Fibroblast of lung (primary cell): ENCODE results near the gene RNF38.

Source experiments
- EZH2 ChIP-seq: IDR thresholded peaks from 2 replicates; pipeline ENCODE4 v1.5.1; 2012; ENCODE audit warnings: low read length, control low read depth, mild to moderate bottlenecking; ENCODE audit errors: missing control alignments
- TF ChIP-seq, protein P1 (sequence below), 2 donors: IDR thresholded peaks in 1 of 2; conservative IDR thresholded peaks in 1 of 2; 1 replicate in 1 of 2; 2 replicates in 1 of 2; pipeline ENCODE4 v1.5.1; 2011 to 2012; ENCODE audit warnings: low read length in 2 of 2, control low read depth in 1 of 2, inconsistent platforms in 1 of 2, low read depth in 1 of 2, mild to moderate bottlenecking in 1 of 2

DNA sequence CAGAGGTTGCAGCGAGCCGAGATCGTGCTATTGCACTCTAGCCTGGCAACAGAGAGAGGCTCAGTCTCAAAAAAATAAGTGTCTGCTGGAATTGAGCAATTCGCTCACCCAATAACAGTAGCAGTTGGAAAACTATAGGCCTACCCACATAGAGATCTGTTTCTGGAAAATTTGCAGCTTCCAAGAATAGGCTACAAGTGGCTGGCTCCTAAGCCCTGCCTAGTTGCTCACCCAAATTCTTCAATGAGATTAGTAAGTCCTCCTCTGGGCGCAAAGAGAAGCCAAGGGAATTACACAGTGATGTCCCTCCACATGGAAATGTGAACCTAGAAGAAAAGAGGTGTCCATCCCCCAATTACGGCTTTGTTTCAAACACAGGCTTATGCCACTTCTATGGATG, 42.6 kb upstream of the RNF38 start:
- TF ChIP-seq, protein P1, sequence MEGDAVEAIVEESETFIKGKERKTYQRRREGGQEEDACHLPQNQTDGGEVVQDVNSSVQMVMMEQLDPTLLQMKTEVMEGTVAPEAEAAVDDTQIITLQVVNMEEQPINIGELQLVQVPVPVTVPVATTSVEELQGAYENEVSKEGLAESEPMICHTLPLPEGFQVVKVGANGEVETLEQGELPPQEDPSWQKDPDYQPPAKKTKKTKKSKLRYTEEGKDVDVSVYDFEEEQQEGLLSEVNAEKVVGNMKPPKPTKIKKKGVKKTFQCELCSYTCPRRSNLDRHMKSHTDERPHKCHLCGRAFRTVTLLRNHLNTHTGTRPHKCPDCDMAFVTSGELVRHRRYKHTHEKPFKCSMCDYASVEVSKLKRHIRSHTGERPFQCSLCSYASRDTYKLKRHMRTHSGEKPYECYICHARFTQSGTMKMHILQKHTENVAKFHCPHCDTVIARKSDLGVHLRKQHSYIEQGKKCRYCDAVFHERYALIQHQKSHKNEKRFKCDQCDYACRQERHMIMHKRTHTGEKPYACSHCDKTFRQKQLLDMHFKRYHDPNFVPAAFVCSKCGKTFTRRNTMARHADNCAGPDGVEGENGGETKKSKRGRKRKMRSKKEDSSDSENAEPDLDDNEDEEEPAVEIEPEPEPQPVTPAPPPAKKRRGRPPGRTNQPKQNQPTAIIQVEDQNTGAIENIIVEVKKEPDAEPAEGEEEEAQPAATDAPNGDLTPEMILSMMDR (conservative IDR thresholded peaks at IDR 0.05 in 1 of 2, IDR thresholded peaks at IDR 0.05 in 1 of 2; ENCODE audit: low read depth in 1 of 2, low read length in 2 of 2) = no peak
- TF ChIP-seq EZH2 = no peak
